ENCODE data around the gene MYL3.

DNA sequence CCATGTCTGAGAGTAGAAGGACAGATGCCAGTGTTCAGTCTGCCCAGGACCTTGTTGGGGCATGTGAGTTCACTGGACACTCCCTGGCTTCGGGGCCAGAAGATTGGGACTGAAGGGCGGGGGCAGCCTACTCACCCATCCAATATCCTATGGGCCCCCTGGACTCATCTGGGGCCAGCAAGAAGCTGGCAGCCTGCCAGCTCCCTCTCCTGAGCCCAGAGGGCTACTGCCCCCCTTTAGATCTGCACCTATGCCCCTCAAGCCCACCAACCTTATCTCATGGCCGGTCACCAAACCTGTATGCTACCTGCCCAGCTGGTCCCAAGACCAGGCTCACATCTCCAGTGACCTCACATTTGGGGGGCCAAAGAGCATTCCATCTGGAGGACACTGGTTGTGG lies 22.4 kb upstream of the MYL3 start:
- TF ChIP-seq, protein P1, sequence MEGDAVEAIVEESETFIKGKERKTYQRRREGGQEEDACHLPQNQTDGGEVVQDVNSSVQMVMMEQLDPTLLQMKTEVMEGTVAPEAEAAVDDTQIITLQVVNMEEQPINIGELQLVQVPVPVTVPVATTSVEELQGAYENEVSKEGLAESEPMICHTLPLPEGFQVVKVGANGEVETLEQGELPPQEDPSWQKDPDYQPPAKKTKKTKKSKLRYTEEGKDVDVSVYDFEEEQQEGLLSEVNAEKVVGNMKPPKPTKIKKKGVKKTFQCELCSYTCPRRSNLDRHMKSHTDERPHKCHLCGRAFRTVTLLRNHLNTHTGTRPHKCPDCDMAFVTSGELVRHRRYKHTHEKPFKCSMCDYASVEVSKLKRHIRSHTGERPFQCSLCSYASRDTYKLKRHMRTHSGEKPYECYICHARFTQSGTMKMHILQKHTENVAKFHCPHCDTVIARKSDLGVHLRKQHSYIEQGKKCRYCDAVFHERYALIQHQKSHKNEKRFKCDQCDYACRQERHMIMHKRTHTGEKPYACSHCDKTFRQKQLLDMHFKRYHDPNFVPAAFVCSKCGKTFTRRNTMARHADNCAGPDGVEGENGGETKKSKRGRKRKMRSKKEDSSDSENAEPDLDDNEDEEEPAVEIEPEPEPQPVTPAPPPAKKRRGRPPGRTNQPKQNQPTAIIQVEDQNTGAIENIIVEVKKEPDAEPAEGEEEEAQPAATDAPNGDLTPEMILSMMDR (IDR thresholded peaks at IDR 0.05) = no peak
- TF ChIP-seq POLR2A (IDR thresholded peaks at IDR 0.05) = no peak

Measured in uterus (tissue), 2 donors.